Adrenal gland (tissue), 12 donors: ENCODE results near the gene HEXIM1. TPM values are rescaled to one million over a fixed set of nuclear protein-coding genes. Genes with fewer than 3 reads are reported as not detected.

Experiments used
- DNase-seq, 7 donors: peaks; one replicate each; pipeline ENCODE4 v3.0.0-alpha.2; 2019 to 2020
- H3K27ac ChIP-seq, 5 donors: fragments of 200-600 bp; sonication (generic) in 4 of 5; 1 replicate in 3 of 5; 2 replicates in 2 of 5; pipeline versions ENCODE4 v1.5.1 to v1.8.0; 2016 to 2020; ENCODE audit warnings: mild to moderate bottlenecking in 1 of 5
- H3K27me3 ChIP-seq: fragments of 200-600 bp; 2 replicates; pipeline ENCODE4 v1.8.0; 2021
- H3K36me3 ChIP-seq, 2 donors: fragments of 200-600 bp; replicated peaks in 1 of 2; 1 replicate in 1 of 2; 2 replicates in 1 of 2; pipeline versions ENCODE4 v1.5.1 to v1.8.0; 2018 to 2022
- H3K4me1 ChIP-seq, 2 donors: fragments of 200-600 bp; replicated peaks in 1 of 2; 1 replicate in 1 of 2; 2 replicates in 1 of 2; pipeline versions ENCODE4 v1.5.1 to v1.8.0; 2018 to 2021
- H3K4me3 ChIP-seq, 4 donors: fragments of 200-600 bp; sonication (generic) in 3 of 4; one replicate each; pipeline ENCODE4 v1.5.1; 2016 to 2018
- H3K9me3 ChIP-seq, 3 donors: fragments of 200-600 bp; sonication (generic) in 1 of 3; replicated peaks in 1 of 3; 1 replicate in 2 of 3; 2 replicates in 1 of 3; pipeline versions ENCODE4 v1.5.1 to v1.8.0; 2016 to 2021
- CTCF ChIP-seq, 6 experiments: fragments of 450-650 bp in 4 of 6; fragments of 200-600 bp in 2 of 6; sonication (generic) in 1 of 6; IDR thresholded peaks; 1 replicate in 5 of 6; 2 replicates in 1 of 6; pipeline versions ENCODE4 v1.5.1 to v1.8.0; 2016 to 2021; ENCODE audit warnings: antibody characterized with exemption in 6 of 6, mild to moderate bottlenecking in 2 of 6, moderate library complexity in 1 of 6
- POLR2A ChIP-seq, 2 donors: fragments of 450-650 bp; IDR thresholded peaks; one replicate each; pipeline ENCODE4 v1.6.1; 2017; ENCODE audit warnings: antibody characterized with exemption in 2 of 2, mild to moderate bottlenecking in 2 of 2, moderate library complexity in 1 of 2
- WGBS, 4 donors: extraction: QIAGEN DNeasy Blood & Tissue Kit in 2 of 4; methylation state at CpG; one replicate each; pipeline versions ENCODE4 v1.1.5 to v1.1.7; 2013 to 2017; 5-methylcytosine and 5-hydroxymethylcytosine counted together
- intact Hi-C, 2 donors: fragments of 100-400 bp; cut with DNase I; formaldehyde crosslinking; loops; one replicate each; pipeline versions ENCODE4 v1.14.1 to v1.15.0; 2022 to 2023
- polyA plus RNA-seq, 3 donors: library from polyadenylated mRNA; stranded (reverse); fragments of 200-250 nt in 2 of 3; fragments of 350-450 nt in 1 of 3; fragmentation: Illumina TruSeq in 1 of 3; extraction: RNeasy Lipid Tissue Mini Kit (QIAGEN cat#74804) in 1 of 3; gene quantifications; one replicate each; pipeline ENCODE4 v1.2.3, GENCODE V29; 2013 to 2014
- total RNA-seq, 9 donors: library from RNA; depleted of rRNA in 4 of 9; stranded (reverse); fragments of >200 nt in 4 of 9; fragments of 120-200 nt in 1 of 9; fragmentation: NEBNext Ultra II Directional in 1 of 9; extraction: Animal tissue kit (Norgen Biotek cat#: 25700) in 1 of 9; gene quantifications; one replicate each; pipeline versions ENCODE4 v1.1.0 to v1.2.4, GENCODE V29; 2013 to 2023
- donor health status: healthy with polysubstance abuse.
- donor health status: Bipolar disorder and iron deficiency.
- donor health status: DM: yes; HTN: yes; CAD: no.
- donor health status: DM: no; HTN: no; CAD: no.
- donor health status: DM: no; HTN: no; CAD: no.
- donor health status: DM: yes; HTN: yes; CAD: no.

Gene HEXIM1
- total and polyA plus RNA-seq, 12 donors = 19.4 to 159 (median 30.9) TPM

GRCh38 chr17:45117334-45117733, 30.9 kb upstream of the HEXIM1 start:
- intact Hi-C loops = no loop called here
- 93 to 100% (median 97%) methylated on average over 4 of the region's 4 CpGs for whole genome bisulfite sequencing, 4 donors
- peaks cover 0 to 25% of the 10 kb centered on the region in 2 donors for H3K36me3 ChIP-seq

GRCh38 chr17:45117848-45118646, 30.2 kb upstream of the HEXIM1 start:
- 86 to 91% (median 90%) methylated on average over 11 to 20 of the region's 20 CpGs for WGBS, 4 donors
- H3K27me3 ChIP-seq = no peaks in the 10 kb centered on the region
- TF ChIP-seq CTCF (IDR thresholded peaks at IDR 0.05) (no peak), POLR2A (IDR thresholded peaks at IDR 0.05) (no peak)

More at GRCh38 chr17:45117334-45117733, 30.9 kb upstream of the HEXIM1 start:
- H3K27me3 ChIP-seq = no peaks in the 10 kb centered on the region
- no peaks in the 10 kb centered on the region for H3K9me3 ChIP-seq
- no peak overlapping the region for H3K4me3 ChIP-seq
- H3K27ac ChIP-seq = no peak overlapping the region
- no peak for DNase-seq
- H3K4me1 ChIP-seq = peaks cover 0 to 3% of the 10 kb centered on the region in 2 donors
- TF ChIP-seq POLR2A (IDR thresholded peaks at IDR 0.05) (no peak), CTCF (IDR thresholded peaks at IDR 0.05) (no peak)

GRCh38 chr17:45118691-45119090, 29.6 kb upstream of the HEXIM1 start:
- Histone ChIP-seq H3K4me3 (no peak overlapping the region), H3K36me3 (peaks cover 0 to 17% of the 10 kb centered on the region in 2 donors), H3K9me3 (no peaks in the 10 kb centered on the region), H3K4me1 (peaks cover 3 to 4% of the 10 kb centered on the region in 2 donors), H3K27ac (no peak overlapping the region), H3K27me3 (no peaks in the 10 kb centered on the region)
- intact Hi-C loops = no loop called here
- DNase-seq = no peak
- TF ChIP-seq POLR2A (IDR thresholded peaks at IDR 0.05) = no peak
- no peak for TF ChIP-seq CTCF (IDR thresholded peaks at IDR 0.05)
- WGBS, 4 donors = 89 to 94% (median 94%) methylated on average over 11 to 23 of the region's 23 CpGs

More at GRCh38 chr17:45117848-45118646, 30.2 kb upstream of the HEXIM1 start:
- Histone ChIP-seq H3K4me1 (peaks cover 0 to 3% of the 10 kb centered on the region in 2 donors), H3K36me3 (peaks cover 0 to 20% of the 10 kb centered on the region in 2 donors), H3K27ac (no peak overlapping the region), H3K9me3 (no peaks in the 10 kb centered on the region), H3K4me3 (no peak overlapping the region)
- no peak for DNase-seq
- intact Hi-C loops = no loop called here

GRCh38 chr17:45119964-45120363, 28.3 kb upstream of the HEXIM1 start:
- intact Hi-C loops = no loop called here
- H3K36me3 ChIP-seq = peaks cover 0 to 17% of the 10 kb centered on the region in 2 donors
- no peak for DNase-seq
- peaks cover 13 to 16% of the 10 kb centered on the region in 2 donors for H3K4me1 ChIP-seq
- H3K27me3 ChIP-seq = no peaks in the 10 kb centered on the region
- no peaks in the 10 kb centered on the region for H3K9me3 ChIP-seq
- H3K27ac ChIP-seq = no peak overlapping the region
- no peak overlapping the region for H3K4me3 ChIP-seq
- WGBS, 4 donors = 84 to 91% (median 86%) methylated on average over 7 to 8 of the region's 8 CpGs
- TF ChIP-seq POLR2A (IDR thresholded peaks at IDR 0.05) (no peak), CTCF (IDR thresholded peaks at IDR 0.05) (no peak)
